Mammary microvascular endothelial cell (primary cell): Measurements from ENCODE around the gene IKBKE. TPM values are rescaled to one million over a fixed set of nuclear protein-coding genes. Genes with fewer than 3 reads are reported as not detected.

Experiments used
- total RNA-seq: library from RNA; depleted of rRNA; stranded (reverse); fragments of >200 nt; gene quantifications from 2 replicates; pipeline ENCODE4 v1.2.3, GENCODE V29; 2015

IKBKE gene
- 11.9 and 12.9 TPM in 2 replicates for total RNA-seq

DNA sequence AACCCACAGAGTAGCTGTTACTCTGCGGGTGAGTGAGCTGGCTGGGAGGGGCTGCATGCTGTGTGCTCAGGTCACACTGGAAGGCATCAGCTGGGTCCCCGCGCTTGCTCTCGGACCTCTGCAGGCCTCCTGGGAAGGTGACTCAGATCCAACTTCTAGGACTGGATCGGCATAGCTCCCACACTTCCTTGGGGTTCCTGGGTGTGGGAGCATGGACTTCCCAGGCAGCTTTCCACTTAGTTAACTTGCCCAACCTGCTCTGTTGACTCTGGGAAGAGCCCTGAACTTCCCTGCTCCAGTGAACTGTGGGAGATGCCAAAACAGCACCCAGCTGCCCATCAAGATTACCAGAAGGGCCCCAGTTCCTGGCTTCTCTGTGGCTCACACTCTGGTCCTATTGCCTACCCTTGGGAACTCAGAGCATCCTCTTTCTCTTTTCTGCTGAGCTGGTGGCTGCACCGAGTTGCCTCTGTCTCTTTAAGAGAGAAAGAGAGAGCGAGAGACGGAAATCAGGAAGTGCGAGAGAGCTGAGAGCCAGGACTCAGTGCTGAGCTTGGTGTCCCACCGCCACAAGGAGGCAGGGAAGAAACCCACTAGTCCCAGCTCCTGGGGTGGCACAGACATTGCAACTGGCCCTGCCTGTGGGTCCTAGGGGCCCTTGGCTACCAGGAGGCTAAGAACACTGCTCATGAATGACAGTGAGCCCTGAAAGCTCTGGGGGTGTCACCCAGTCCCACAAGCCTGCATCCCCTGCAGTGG, at the start of gene IKBKE:
TSS of gene IKBKE (plus strand) at position 544 of the 759 bp plus-strand sequence. CDS start 2,752 bp downstream, outside the sequence.

DNA sequence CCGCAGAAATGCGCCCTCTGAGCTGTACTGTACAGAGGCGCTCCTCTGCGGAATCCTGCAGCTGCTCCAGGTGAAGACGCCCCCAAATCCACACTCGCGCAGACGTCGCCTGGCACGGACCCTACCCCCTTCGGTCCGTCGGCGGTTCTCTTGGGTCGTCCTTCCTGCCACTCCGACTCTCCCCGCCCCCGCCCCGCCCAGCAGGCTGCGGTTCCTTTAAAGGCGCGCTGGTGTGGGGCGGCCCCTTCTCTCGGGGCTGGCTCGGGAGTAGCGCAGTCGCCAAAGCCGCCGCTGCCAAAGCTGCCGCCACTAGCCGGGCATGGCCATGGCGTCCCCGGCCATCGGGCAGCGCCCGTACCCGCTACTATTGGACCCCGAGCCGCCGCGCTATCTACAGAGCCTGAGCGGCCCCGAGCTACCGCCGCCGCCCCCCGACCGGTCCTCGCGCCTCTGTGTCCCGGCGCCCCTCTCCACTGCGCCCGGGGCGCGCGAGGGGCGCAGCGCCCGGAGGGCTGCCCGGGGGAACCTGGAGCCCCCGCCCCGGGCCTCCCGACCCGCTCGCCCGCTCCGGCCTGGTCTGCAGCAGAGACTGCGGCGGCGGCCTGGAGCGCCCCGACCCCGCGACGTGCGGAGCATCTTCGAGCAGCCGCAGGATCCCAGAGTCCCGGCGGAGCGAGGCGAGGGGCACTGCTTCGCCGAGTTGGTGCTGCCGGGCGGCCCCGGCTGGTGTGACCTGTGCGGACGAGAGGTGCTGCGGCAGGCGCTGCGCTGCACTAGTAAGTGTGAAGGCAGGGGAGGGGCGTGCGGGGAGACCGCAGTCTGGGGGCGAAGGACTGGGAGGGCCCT, 37.2 kb downstream of the IKBKE start, which contains the start of gene RASSF5:
TSS of gene RASSF5 (plus strand) at position 248 of the 846 bp plus-strand sequence. CDS start at position 320, 72 bp downstream.

Other genes with a start within 250 kb of the IKBKE start
- 0.07 and 0.39 TPM in 2 replicates for gene RASSF5, start 37.1 kb downstream of the IKBKE start, total RNA-seq
- gene EIF2D, start 142.0 kb downstream of the IKBKE start, total RNA-seq = 58.6 and 59.4 TPM in 2 replicates
- gene DYRK3, start 165.1 kb downstream of the IKBKE start, total RNA-seq = 9.9 and 13.2 TPM in 2 replicates
- gene MAPKAPK2, start 214.4 kb downstream of the IKBKE start, total RNA-seq = 41.6 and 47.4 TPM in 2 replicates